ENCODE data around the gene ATF5. TPM values are rescaled to one million over a fixed set of nuclear protein-coding genes. Genes with fewer than 3 reads are reported as not detected.
A peak's percentile ranks its signal among the peaks of the same experiment; 100 is the strongest.
"Not testable (repeated sequence)": the region's sequence is repeated elsewhere in the genome, so short reads cannot be mapped to it uniquely, and the experiment has no call there.

The ATF5 gene
- total and polyA plus RNA-seq, 9 donors, result 4.3 to 23.5 (median 16.3) TPM

- H3K9me3 ChIP-seq, result no peaks in the 10 kb centered on the region
- no peaks in the 10 kb centered on the region for H3K27me3 ChIP-seq
- TF ChIP-seq EP300 (IDR thresholded peaks at IDR 0.05) (no peak), POLR2A (IDR thresholded peaks at IDR 0.05) (no peak), CTCF (IDR thresholded peaks at IDR 0.05) (no peak)
- no peaks in the 10 kb centered on the region for H3K36me3 ChIP-seq
- no peak overlapping the region for H3K4me3 ChIP-seq
- H3K27ac ChIP-seq, result no peak overlapping the region
- WGBS, 3 donors, result 67 to 70% (median 69%) methylated on average over 24 to 25 of the region's 25 CpGs
- H3K4me1 ChIP-seq (ENCODE audit: insufficient read depth), result peaks cover 7% of the 10 kb centered on the region
- peak in 1 of 5 donors; percentile 23 for DNase-seq
- intact Hi-C loops (cut with DNase I), result no loop called here
Observed at GRCh38 chr19:49924004-49924880, 4.8 kb upstream of the ATF5 start.

- DNase-seq; H3K27me3 ChIP-seq; H3K9me3 ChIP-seq; H3K4me3 ChIP-seq; H3K36me3 ChIP-seq; H3K27ac ChIP-seq; H3K4me1 ChIP-seq (ENCODE audit: insufficient read depth); intact Hi-C loops (cut with DNase I): not testable (repeated sequence)
- 90 to 95% (median 95%) methylated on average over 13 of the region's 13 CpGs for WGBS, 3 donors
Observed at GRCh38 chr19:49924881-49925210, 4.2 kb upstream of the ATF5 start.

- H3K27me3 ChIP-seq, result no peaks in the 10 kb centered on the region
- intact Hi-C loops (cut with DNase I), result no loop called here
Observed at GRCh38 chr19:49925486-49925885, 3.5 kb upstream of the ATF5 start.

GRCh38 chr19:49926515-49926914, 2.5 kb upstream of the ATF5 start:
- no peaks in the 10 kb centered on the region for H3K36me3 ChIP-seq
- WGBS, 3 donors, result 88 to 93% (median 90%) methylated on average over 10 of the region's 10 CpGs
- H3K27me3 ChIP-seq, result no peaks in the 10 kb centered on the region
- TF ChIP-seq CTCF (IDR thresholded peaks at IDR 0.05), result no peak
- TF ChIP-seq POLR2A (IDR thresholded peaks at IDR 0.05), result no peak
- TF ChIP-seq EP300 (IDR thresholded peaks at IDR 0.05), result no peak
- H3K9me3 ChIP-seq, result no peaks in the 10 kb centered on the region
- intact Hi-C loops (cut with DNase I), result no loop called here
- no peak overlapping the region for H3K27ac ChIP-seq
- no peak for DNase-seq
- H3K4me1 ChIP-seq (ENCODE audit: insufficient read depth), result peaks cover 10% of the 10 kb centered on the region
- no peak overlapping the region for H3K4me3 ChIP-seq

More at GRCh38 chr19:49925486-49925885, 3.5 kb upstream of the ATF5 start:
- H3K4me1 ChIP-seq (ENCODE audit: insufficient read depth), result peaks cover 10% of the 10 kb centered on the region
- H3K27ac ChIP-seq, result no peak overlapping the region
- no peak for DNase-seq
- H3K36me3 ChIP-seq, result no peaks in the 10 kb centered on the region
- no peaks in the 10 kb centered on the region for H3K9me3 ChIP-seq
- TF ChIP-seq CTCF (IDR thresholded peaks at IDR 0.05) (no peak), EP300 (IDR thresholded peaks at IDR 0.05) (no peak), POLR2A (IDR thresholded peaks at IDR 0.05) (no peak)
- H3K4me3 ChIP-seq, result no peak overlapping the region
- WGBS, 3 donors, result 85 to 93% (median 88%) methylated on average over 5 of the region's 5 CpGs

Data from ovary (tissue), 9 donors.